ENCODE results near the gene PHF21A.
A peak's percentile ranks its signal among the peaks of the same experiment; 100 is the strongest.
"Not testable (repeated sequence)": the region's sequence is repeated elsewhere in the genome, so short reads cannot be mapped to it uniquely, and the experiment has no call there.

The PHF21A gene

DNA sequence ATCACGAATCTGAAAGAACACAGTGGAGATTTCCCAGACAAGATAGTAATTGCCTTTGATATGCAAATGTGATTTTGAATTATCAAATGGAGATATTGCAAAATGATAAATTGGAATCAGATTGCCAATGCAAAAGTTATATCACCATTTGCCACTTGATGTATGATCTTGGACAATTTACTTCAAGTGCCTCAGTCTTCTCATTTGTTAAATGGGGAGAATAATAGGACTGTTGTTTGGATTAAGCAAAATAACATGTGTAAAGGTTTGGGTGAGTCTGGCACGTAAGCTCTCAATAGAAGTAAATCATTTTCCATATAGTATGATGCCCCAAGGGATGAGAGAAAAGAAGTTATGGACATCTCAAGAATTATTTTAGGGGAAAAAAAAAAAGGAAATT is 7.9 kb upstream of the PHF21A start:
- H3K4me1 Mint-ChIP-seq (ENCODE audit: low read depth) = peaks cover 13% of the 10 kb centered on the region
- no peaks in the 10 kb centered on the region for H3K36me3 Mint-ChIP-seq (ENCODE audit: low read depth)
- no peaks in the 10 kb centered on the region for H3K9me3 Mint-ChIP-seq
- no peaks in the 10 kb centered on the region for H3K27me3 Mint-ChIP-seq
- no peak overlapping the region for H3K4me3 Mint-ChIP-seq
- H3K27ac Mint-ChIP-seq = no peak overlapping the region

DNA sequence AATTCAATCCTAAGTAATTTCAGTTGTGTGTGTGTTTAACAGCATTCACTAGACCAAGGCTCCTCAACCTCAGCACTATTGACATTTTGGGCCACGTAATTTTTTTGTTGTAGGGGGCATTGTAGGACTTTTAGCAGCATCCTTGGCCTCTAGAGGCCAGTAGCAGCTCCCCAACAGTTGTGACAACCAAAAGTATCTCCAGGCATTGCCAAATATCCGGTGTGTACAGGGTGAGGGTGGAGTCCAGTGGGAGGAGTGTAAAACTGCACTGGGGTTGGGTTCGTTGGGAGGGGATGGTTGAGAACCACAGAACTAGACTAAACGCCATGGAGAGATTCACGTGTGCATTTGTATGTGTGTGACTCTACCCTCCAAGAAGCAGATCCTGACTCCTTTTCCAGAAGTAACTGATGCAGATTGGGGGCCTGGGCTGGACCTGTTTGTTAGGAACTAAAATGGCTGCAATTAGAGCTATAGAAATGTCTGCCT is 5.9 kb upstream of the PHF21A start:
- no peak overlapping the region for H3K4me3 Mint-ChIP-seq
- peak overlapping the region; percentile 63 for H3K27ac Mint-ChIP-seq
- H3K9me3 Mint-ChIP-seq = no peaks in the 10 kb centered on the region
- H3K36me3 Mint-ChIP-seq (ENCODE audit: low read depth) = no peaks in the 10 kb centered on the region
- no peaks in the 10 kb centered on the region for H3K27me3 Mint-ChIP-seq
- peaks cover 26% of the 10 kb centered on the region for H3K4me1 Mint-ChIP-seq (ENCODE audit: low read depth)

- peaks cover 28% of the 10 kb centered on the region for H3K4me1 Mint-ChIP-seq (ENCODE audit: low read depth)
- H3K36me3 Mint-ChIP-seq (ENCODE audit: low read depth) = no peaks in the 10 kb centered on the region
- H3K27me3 Mint-ChIP-seq = no peaks in the 10 kb centered on the region
- H3K27ac Mint-ChIP-seq = no peak overlapping the region
- H3K9me3 Mint-ChIP-seq = no peaks in the 10 kb centered on the region
- no peak overlapping the region for H3K4me3 Mint-ChIP-seq
These were observed 4.0 kb upstream of the PHF21A start for GRCh38 chr11:46125284-46125683.

- H3K9me3 Mint-ChIP-seq = no peaks in the 10 kb centered on the region
- H3K4me1 Mint-ChIP-seq (ENCODE audit: low read depth) = peaks cover 43% of the 10 kb centered on the region
- no peak overlapping the region for H3K27ac Mint-ChIP-seq
- H3K4me3 Mint-ChIP-seq = peak overlapping the region; percentile 52
- H3K27me3 Mint-ChIP-seq = no peaks in the 10 kb centered on the region
- no peaks in the 10 kb centered on the region for H3K36me3 Mint-ChIP-seq (ENCODE audit: low read depth)
These were observed 1.9 kb upstream of the PHF21A start for GRCh38 chr11:46122945-46123715.

DNA sequence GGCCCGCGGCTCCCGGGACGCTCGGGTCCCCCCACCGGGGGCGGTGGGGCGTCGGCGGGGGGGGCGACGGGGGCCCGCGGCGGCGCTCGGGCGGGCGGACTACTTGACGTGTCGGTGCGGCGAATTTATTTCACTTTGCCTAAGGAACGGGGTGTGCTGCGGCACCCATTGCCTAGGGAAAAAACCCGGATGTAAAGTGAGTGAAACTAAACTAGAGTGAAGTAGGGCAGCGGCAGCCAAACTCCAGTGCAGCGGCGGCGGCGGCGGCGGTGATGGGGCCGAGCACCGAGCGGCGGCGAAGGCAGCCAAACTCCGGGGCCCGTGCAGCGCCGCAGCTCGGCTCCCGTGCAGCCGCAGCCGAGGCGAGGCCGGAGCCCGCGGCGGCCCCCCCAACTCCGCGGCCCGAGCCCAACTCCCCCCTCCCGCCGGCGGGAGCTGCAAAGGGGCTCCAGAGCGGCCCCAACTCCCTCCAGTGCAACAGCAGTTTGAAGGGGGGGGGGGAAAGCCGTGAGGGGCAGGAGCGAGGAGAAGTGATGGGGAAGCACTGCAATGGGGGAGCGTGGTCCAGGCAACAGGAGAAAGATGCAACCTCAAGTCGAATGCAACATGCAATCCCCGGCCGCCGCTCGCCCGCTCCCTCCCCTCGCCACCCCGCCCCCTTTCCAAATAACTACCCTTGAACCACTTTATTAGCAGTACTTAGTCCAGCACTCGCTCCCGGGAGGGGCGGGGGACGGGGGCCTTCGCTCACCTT is 647 bp upstream of the PHF21A start:
- Mint-ChIP-seq H3K36me3 (ENCODE audit: low read depth) (no peaks in the 10 kb centered on the region), H3K4me3 (peak overlapping the region; percentile 82), H3K27ac (peak overlapping the region; percentile 76), H3K4me1 (ENCODE audit: low read depth) (peaks cover 48% of the 10 kb centered on the region), H3K27me3 (no peaks in the 10 kb centered on the region), H3K9me3 (no peaks in the 10 kb centered on the region)

- Mint-ChIP-seq H3K9me3 (no peaks in the 10 kb centered on the region), H3K4me1 (ENCODE audit: low read depth) (peaks cover 55% of the 10 kb centered on the region), H3K27ac (peak overlapping the region; percentile 91), H3K36me3 (ENCODE audit: low read depth) (no peaks in the 10 kb centered on the region), H3K4me3 (peak overlapping the region; percentile 90), H3K27me3 (no peaks in the 10 kb centered on the region)
These were observed 631 bp downstream of the PHF21A start for GRCh38 chr11:46120346-46121300.

- peaks cover 66% of the 10 kb centered on the region for H3K4me1 Mint-ChIP-seq (ENCODE audit: low read depth)
- no peaks in the 10 kb centered on the region for H3K36me3 Mint-ChIP-seq (ENCODE audit: low read depth)
- no peaks in the 10 kb centered on the region for H3K27me3 Mint-ChIP-seq
- H3K4me3 Mint-ChIP-seq = peak overlapping the region; percentile 90
- H3K27ac Mint-ChIP-seq = peak overlapping the region; percentile 98
- H3K9me3 Mint-ChIP-seq = no peaks in the 10 kb centered on the region
These were observed 1.7 kb downstream of the PHF21A start for GRCh38 chr11:46119352-46120216.

- Mint-ChIP-seq H3K27me3 (no peaks in the 10 kb centered on the region), H3K9me3 (no peaks in the 10 kb centered on the region), H3K27ac (peak overlapping the region; percentile 98), H3K4me1 (ENCODE audit: low read depth) (peaks cover 71% of the 10 kb centered on the region), H3K4me3 (peak overlapping the region; percentile 90), H3K36me3 (ENCODE audit: low read depth) (no peaks in the 10 kb centered on the region)
These were observed 2.4 kb downstream of the PHF21A start for GRCh38 chr11:46118702-46119351.

GRCh38 chr11:46117842-46118241 is 3.4 kb downstream of the PHF21A start:
- H3K9me3 Mint-ChIP-seq = no peaks in the 10 kb centered on the region
- H3K4me3 Mint-ChIP-seq = peak overlapping the region; percentile 2
- no peaks in the 10 kb centered on the region for H3K27me3 Mint-ChIP-seq
- no peak overlapping the region for H3K27ac Mint-ChIP-seq
- H3K4me1 Mint-ChIP-seq (ENCODE audit: low read depth) = peaks cover 70% of the 10 kb centered on the region
- no peaks in the 10 kb centered on the region for H3K36me3 Mint-ChIP-seq (ENCODE audit: low read depth)

DNA sequence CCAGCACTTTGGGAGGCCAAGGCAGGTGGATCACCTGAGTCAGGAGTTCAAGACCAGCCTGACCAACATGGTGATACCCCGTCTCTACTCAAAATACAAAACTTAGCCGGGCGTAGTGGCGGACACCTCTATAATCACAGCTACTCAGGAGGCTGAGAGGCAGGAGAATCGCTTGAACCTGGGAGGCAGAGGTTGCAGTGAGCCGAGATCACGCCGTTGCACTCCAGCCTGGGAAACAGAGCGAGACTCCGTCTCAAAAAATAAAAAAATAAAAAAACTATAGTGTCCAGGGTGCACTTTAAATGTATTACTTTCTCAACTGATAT is 4.6 kb downstream of the PHF21A start:
- H3K27ac Mint-ChIP-seq = peak overlapping the region; percentile 63
- not testable (repeated sequence) for H3K36me3 Mint-ChIP-seq (ENCODE audit: low read depth); H3K27me3 Mint-ChIP-seq

GRCh38 chr11:46116007-46116711 is 5.1 kb downstream of the PHF21A start:
- Mint-ChIP-seq H3K9me3 (no peaks in the 10 kb centered on the region), H3K4me3 (peak overlapping the region; percentile 40), H3K27ac (peak overlapping the region; percentile 63), H3K4me1 (ENCODE audit: low read depth) (peaks cover 63% of the 10 kb centered on the region), H3K27me3 (no peaks in the 10 kb centered on the region), H3K36me3 (ENCODE audit: low read depth) (no peaks in the 10 kb centered on the region)

More for the DNA sequence above, 4.6 kb downstream of the PHF21A start:
- peaks cover 63% of the 10 kb centered on the region for H3K4me1 Mint-ChIP-seq (ENCODE audit: low read depth)
- peak overlapping the region; percentile 40 for H3K4me3 Mint-ChIP-seq
- not testable (repeated sequence) for H3K9me3 Mint-ChIP-seq

GRCh38 chr11:46114961-46115360 is 6.3 kb downstream of the PHF21A start:
- Mint-ChIP-seq H3K4me3 (no peak overlapping the region), H3K4me1 (ENCODE audit: low read depth) (peaks cover 63% of the 10 kb centered on the region), H3K27ac (peak overlapping the region; percentile 3), H3K27me3 (no peaks in the 10 kb centered on the region), H3K9me3 (no peaks in the 10 kb centered on the region), H3K36me3 (ENCODE audit: low read depth) (no peaks in the 10 kb centered on the region)

DNA sequence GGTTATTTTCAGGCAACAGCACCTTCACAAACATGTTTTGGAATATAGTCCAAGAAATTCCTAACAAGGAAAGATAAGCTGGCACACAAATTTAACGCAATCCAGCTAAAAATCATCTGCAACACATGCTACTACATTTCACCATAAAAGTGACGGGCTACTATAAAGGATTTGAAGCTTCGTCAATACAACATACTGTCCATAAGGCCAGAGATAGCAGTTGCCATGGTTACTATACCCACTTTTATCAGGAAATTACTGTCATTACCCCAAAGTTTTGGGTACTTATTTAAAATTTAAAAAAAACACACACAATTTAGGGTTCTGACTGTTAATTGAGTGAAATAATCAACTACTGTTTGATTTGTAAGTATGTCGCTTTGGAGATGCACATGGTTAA is 6.9 kb downstream of the PHF21A start:
- Mint-ChIP-seq H3K9me3 (no peaks in the 10 kb centered on the region), H3K4me3 (no peak overlapping the region), H3K4me1 (ENCODE audit: low read depth) (peaks cover 61% of the 10 kb centered on the region), H3K27ac (no peak overlapping the region), H3K36me3 (ENCODE audit: low read depth) (no peaks in the 10 kb centered on the region), H3K27me3 (no peaks in the 10 kb centered on the region)

Measured in stimulated activated naive CD8-positive, alpha-beta T cell treated with anti-CD3 and anti-CD28 coated beads, Interleukin-15, Interleukin-2, amounts not matched to agents 100 ng/mL and 50 ng/mL, for 24 hours (primary cell).